Measurements from ENCODE around the gene TPGS2. TPM values are rescaled to one million over a fixed set of nuclear protein-coding genes. Genes with fewer than 3 reads are reported as not detected.
A peak's percentile ranks its signal among the peaks of the same experiment; 100 is the strongest.

TPGS2 gene
- total and polyA plus RNA-seq, 2 of the 8 experiments (the other 6 are each of a cell fraction or from before 2014, with no cell fraction given) = 151 to 273 TPM

- POLR2A ChIA-PET (ENCODE audit: partially characterized antibody) = no interaction called here
- Histone ChIP-seq H3K36me3 (ENCODE audit: control insufficient read depth in 2 of 4, insufficient read depth in 4 of 4, low read length in 3 of 4) (no peaks in the 10 kb centered on the region), H3K23ac (ENCODE audit: insufficient read length) (no peak overlapping the region), H2BK120ac (replicated peaks; ENCODE audit: low read depth, low read length) (no peak overlapping the region), H4K8ac (ENCODE audit: extremely low read depth, insufficient read depth, low read length) (no peak overlapping the region), H2AFZ (ENCODE audit: low read length) (no peak overlapping the region), H3K4me1 (replicated peaks in 1 of 4; ENCODE audit: control insufficient read depth in 3 of 4, insufficient read depth in 4 of 4, low read length in 3 of 4) (peaks cover 0 to 3% (median under 1%) of the 10 kb centered on the region in 4 experiments; a peak in 1 of 7 replicates), H3K79me1 (ENCODE audit: low read depth, low read length) (no peaks in the 10 kb centered on the region), H2BK15ac (ENCODE audit: low read length) (no peak overlapping the region), H3K4me2 (ENCODE audit: insufficient read depth in 1 of 2, low read depth in 2 of 2, low read length in 2 of 2) (no peak overlapping the region), H3K56ac (replicated peaks; ENCODE audit: insufficient read length, low read depth, low read length) (no peak overlapping the region), H4K91ac (replicated peaks; ENCODE audit: insufficient read length, low read length) (no peak overlapping the region), H3K9me3 (ENCODE audit: insufficient read depth in 2 of 2, low read depth in 1 of 2, low read length in 1 of 2) (no peaks in the 10 kb centered on the region; a peak in 1 of 4 replicates), H3K14ac (ENCODE audit: insufficient read length) (no peak overlapping the region), H3K79me2 (ENCODE audit: control insufficient read depth in 1 of 2, insufficient read depth in 2 of 2, low read length in 2 of 2) (no peaks in the 10 kb centered on the region), H3K23me2 (ENCODE audit: low read depth, low read length) (no peaks in the 10 kb centered on the region), H3K27me3 (replicated peaks in 1 of 4; ENCODE audit: control insufficient read depth in 3 of 4, extremely low read depth in 1 of 4, insufficient read depth in 3 of 4, low read length in 3 of 4) (no peaks in the 10 kb centered on the region), H4K5ac (ENCODE audit: insufficient read length, low read depth, low read length) (no peak overlapping the region), H2BK20ac (ENCODE audit: low read length) (no peak overlapping the region), H2BK5ac (ENCODE audit: low read depth, low read length) (no peak overlapping the region), H3K18ac (ENCODE audit: extremely low read depth, low read length) (no peak overlapping the region), H3K4me3 (ENCODE audit: extremely low read depth in 1 of 4, insufficient read depth in 2 of 4, low read depth in 3 of 4, low read length in 4 of 4) (no peak overlapping the region), H2AK5ac (ENCODE audit: low read depth, low read length) (no peak overlapping the region), H4K20me1 (replicated peaks in 1 of 2; ENCODE audit: control insufficient read depth in 1 of 2, insufficient read depth in 2 of 2, low read length in 2 of 2) (no peaks in the 10 kb centered on the region), H3K27ac (ENCODE audit: low read depth, low read length) (no peak overlapping the region), H3K9ac (replicated peaks in 1 of 4; ENCODE audit: extremely low read depth in 1 of 4, low read depth in 3 of 4, low read length in 3 of 4) (no peak overlapping the region), H2BK12ac (ENCODE audit: low read depth, low read length) (no peak overlapping the region), H3K4ac (replicated peaks; ENCODE audit: insufficient read length, low read depth, low read length) (no peak overlapping the region)
- FAIRE-seq (peak; percentile 97), DNase-seq (ENCODE audit: low read depth in 1 of 2, low spot score in 2 of 2) (no peak)
- 69% methylated on average over 1 of the region's 1 CpG; no CpG with 5 or more reads in 1 of the 2 experiments for WGBS, 2 experiments (ENCODE audit: extremely low coverage in 1 of 2, insufficient coverage in 1 of 2, insufficient read length in 1 of 2, insufficient replicate concordance in 2 of 2, low coverage in 1 of 2, low lambda C conversion rate in 2 of 2, missing lambda C conversion rate in 1 of 2)
- 0 out of 2 replicates have a peak, but pooled peaks have one; percentile 11 for TF ChIP-seq YY1 (IDR thresholded peaks at IDR 0.05; ENCODE audit: low read depth, low read length)
- TF ChIP-seq SIRT6 (IDR thresholded peaks at IDR 0.05; ENCODE audit: low read length) = no peak
- TF ChIP-seq HDAC2 (IDR thresholded peaks at IDR 0.05; ENCODE audit: borderline replicate concordance in 1 of 2, low read depth in 2 of 2, low read length in 2 of 2) = no peak
- no peak for TF ChIP-seq KDM4A (IDR thresholded peaks at IDR 0.05; ENCODE audit: low read depth, low read length, severe bottlenecking)
- TF ChIP-seq CTCF (IDR thresholded peaks at IDR 0.05; ENCODE audit: control extremely low read depth in 1 of 3, insufficient read depth in 1 of 3, low read depth in 1 of 3, low read length in 3 of 3) = peak in 2 of 3 experiments; percentile 74 to 75; a peak in 3 of 4 replicates
- peak; percentile 90 to 92 for TF ChIP-seq RAD21 (IDR thresholded peaks at IDR 0.05 in 1 of 2, conservative IDR thresholded peaks at IDR 0.05 in 1 of 2; ENCODE audit: low read depth in 2 of 2, low read length in 2 of 2)
- CTCF ChIA-PET (ENCODE audit: partially characterized antibody) = interaction anchor here (0.7 to 3.5 kb wide), 14 partner anchors 9 to 724 kb away, joined by 3 to 39 read pairs (median 5); no protein-coding TSS in a partner anchor
Measured at GRCh38 chr18:36757081-36757480, 71.7 kb downstream of the TPGS2 start.

Data from H1 (cell line).